Measurements from ENCODE around the gene ADD1.

ADD1 gene

GRCh38 chr4:2875556-2875955, 31.9 kb downstream of the ADD1 start:
- H3K9me3 ChIP-seq (ENCODE audit: control insufficient read depth, low read length) = no peaks in the 10 kb centered on the region
- no peak overlapping the region for H3K27ac ChIP-seq (ENCODE audit: insufficient read depth, low read depth, low read length, poor library complexity, severe bottlenecking)
- 95 to 97% methylated on average over 3 of the region's 3 CpGs for WGBS, 2 experiments
- no peaks in the 10 kb centered on the region for H3K27me3 ChIP-seq (ENCODE audit: control insufficient read depth, insufficient read depth, low read length, poor library complexity, severe bottlenecking)
- H3K4me1 ChIP-seq (ENCODE audit: control insufficient read depth, insufficient read depth, low read length) = no peaks in the 10 kb centered on the region
- no peak overlapping the region for H3K4me3 ChIP-seq (ENCODE audit: insufficient read depth, low read depth, low read length)
- H3K36me3 ChIP-seq (ENCODE audit: control insufficient read depth, insufficient read depth, low read length) = peaks cover 9% of the 10 kb centered on the region

DNA sequence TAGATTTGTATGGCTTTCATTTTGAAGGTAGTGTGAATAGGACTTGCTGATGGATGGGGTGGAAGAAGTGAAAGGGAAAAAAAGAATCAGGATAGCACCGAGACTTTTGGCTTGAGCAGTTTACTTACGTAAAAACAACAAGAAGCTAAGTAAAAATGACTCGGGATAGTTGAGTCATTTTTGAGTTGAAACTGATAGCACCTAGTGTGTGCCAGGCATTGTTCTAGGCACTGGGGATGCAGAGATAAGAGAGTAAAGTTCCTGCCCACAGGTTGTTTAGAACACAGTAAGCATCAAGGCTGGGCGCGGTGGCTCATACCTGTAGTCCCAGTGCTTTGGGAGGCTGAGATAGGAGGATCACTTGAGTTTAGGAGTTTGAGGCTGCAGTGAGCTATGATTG, 34.7 kb downstream of the ADD1 start:
- H3K4me1 ChIP-seq (ENCODE audit: control insufficient read depth, insufficient read depth, low read length) = no peaks in the 10 kb centered on the region
- H3K36me3 ChIP-seq (ENCODE audit: control insufficient read depth, insufficient read depth, low read length) = peaks cover 11% of the 10 kb centered on the region
- H3K27me3 ChIP-seq (ENCODE audit: control insufficient read depth, insufficient read depth, low read length, poor library complexity, severe bottlenecking) = no peaks in the 10 kb centered on the region
- H3K4me3 ChIP-seq (ENCODE audit: insufficient read depth, low read depth, low read length) = no peak overlapping the region
- H3K9me3 ChIP-seq (ENCODE audit: control insufficient read depth, low read length) = no peaks in the 10 kb centered on the region
- H3K27ac ChIP-seq (ENCODE audit: insufficient read depth, low read depth, low read length, poor library complexity, severe bottlenecking) = no peak overlapping the region
- 96% methylated on average over 5 of the region's 5 CpGs for WGBS, 2 experiments

GRCh38 chr4:2879026-2879425, 35.4 kb downstream of the ADD1 start:
- WGBS, 2 experiments = 92 to 93% methylated on average over 5 of the region's 5 CpGs
- Histone ChIP-seq H3K27me3 (ENCODE audit: control insufficient read depth, insufficient read depth, low read length, poor library complexity, severe bottlenecking) (no peaks in the 10 kb centered on the region), H3K36me3 (ENCODE audit: control insufficient read depth, insufficient read depth, low read length) (peaks cover 11% of the 10 kb centered on the region), H3K27ac (ENCODE audit: insufficient read depth, low read depth, low read length, poor library complexity, severe bottlenecking) (no peak overlapping the region), H3K4me3 (ENCODE audit: insufficient read depth, low read depth, low read length) (no peak overlapping the region), H3K9me3 (ENCODE audit: control insufficient read depth, low read length) (no peaks in the 10 kb centered on the region), H3K4me1 (ENCODE audit: control insufficient read depth, insufficient read depth, low read length) (no peaks in the 10 kb centered on the region)

DNA sequence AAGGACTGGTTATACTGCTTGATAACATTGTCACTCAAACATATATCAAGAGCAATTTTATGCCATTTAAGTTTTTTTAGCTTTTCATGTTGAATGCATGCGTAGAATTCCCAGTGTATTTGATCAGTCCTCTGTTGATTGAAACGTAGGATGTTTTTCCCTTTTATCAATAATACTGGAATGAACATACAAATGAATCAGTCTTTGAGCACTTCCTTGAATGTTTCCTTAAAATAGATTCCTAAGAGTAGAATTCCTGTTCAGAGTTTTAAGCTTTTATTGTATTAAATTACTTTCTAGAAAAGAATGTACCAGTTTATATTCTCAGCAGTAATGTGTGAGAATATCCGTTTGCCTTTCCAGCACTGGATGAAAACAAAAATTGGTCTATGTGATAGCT, 37.8 kb downstream of the ADD1 start:
- peaks cover 32% of the 10 kb centered on the region for H3K36me3 ChIP-seq (ENCODE audit: control insufficient read depth, insufficient read depth, low read length)
- no peaks in the 10 kb centered on the region for H3K4me1 ChIP-seq (ENCODE audit: control insufficient read depth, insufficient read depth, low read length)
- H3K4me3 ChIP-seq (ENCODE audit: insufficient read depth, low read depth, low read length) = no peak overlapping the region
- H3K9me3 ChIP-seq (ENCODE audit: control insufficient read depth, low read length) = no peaks in the 10 kb centered on the region
- no peaks in the 10 kb centered on the region for H3K27me3 ChIP-seq (ENCODE audit: control insufficient read depth, insufficient read depth, low read length, poor library complexity, severe bottlenecking)
- H3K27ac ChIP-seq (ENCODE audit: insufficient read depth, low read depth, low read length, poor library complexity, severe bottlenecking) = no peak overlapping the region
- 96 to 100% methylated on average over 3 of the region's 3 CpGs for WGBS, 2 experiments

GRCh38 chr4:2882341-2882740, 38.7 kb downstream of the ADD1 start:
- H3K4me1 ChIP-seq (ENCODE audit: control insufficient read depth, insufficient read depth, low read length) = no peaks in the 10 kb centered on the region
- no peaks in the 10 kb centered on the region for H3K9me3 ChIP-seq (ENCODE audit: control insufficient read depth, low read length)
- H3K27ac ChIP-seq (ENCODE audit: insufficient read depth, low read depth, low read length, poor library complexity, severe bottlenecking) = no peak overlapping the region
- no peak overlapping the region for H3K4me3 ChIP-seq (ENCODE audit: insufficient read depth, low read depth, low read length)
- H3K36me3 ChIP-seq (ENCODE audit: control insufficient read depth, insufficient read depth, low read length) = peaks cover 34% of the 10 kb centered on the region
- WGBS, 2 experiments = 95 to 100% methylated on average over 1 of the region's 1 CpG
- H3K27me3 ChIP-seq (ENCODE audit: control insufficient read depth, insufficient read depth, low read length, poor library complexity, severe bottlenecking) = no peaks in the 10 kb centered on the region

DNA sequence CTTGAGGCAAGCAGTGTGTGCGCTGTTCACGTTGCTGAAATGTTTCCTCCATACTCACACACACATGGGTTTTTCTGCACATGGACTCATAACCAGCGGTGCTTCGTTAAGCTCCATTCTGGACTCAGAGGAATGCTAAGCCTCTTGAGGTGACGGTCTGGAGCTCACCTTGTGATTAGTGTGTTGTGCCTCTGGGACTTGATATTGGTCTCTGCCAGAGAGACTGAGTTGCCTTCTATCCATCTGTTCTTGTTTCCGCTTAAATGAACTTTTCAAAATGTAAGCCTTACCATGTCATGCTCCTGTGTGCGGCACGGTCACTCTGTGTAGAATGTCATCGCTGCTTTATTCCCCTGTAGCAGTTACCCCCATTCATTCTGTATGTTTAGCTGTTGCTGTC, 42.5 kb downstream of the ADD1 start:
- no peaks in the 10 kb centered on the region for H3K4me1 ChIP-seq (ENCODE audit: control insufficient read depth, insufficient read depth, low read length)
- no peak overlapping the region for H3K4me3 ChIP-seq (ENCODE audit: insufficient read depth, low read depth, low read length)
- H3K27ac ChIP-seq (ENCODE audit: insufficient read depth, low read depth, low read length, poor library complexity, severe bottlenecking) = no peak overlapping the region
- no peaks in the 10 kb centered on the region for H3K9me3 ChIP-seq (ENCODE audit: control insufficient read depth, low read length)
- H3K36me3 ChIP-seq (ENCODE audit: control insufficient read depth, insufficient read depth, low read length) = peaks cover 25% of the 10 kb centered on the region
- no peaks in the 10 kb centered on the region for H3K27me3 ChIP-seq (ENCODE audit: control insufficient read depth, insufficient read depth, low read length, poor library complexity, severe bottlenecking)
- 94 to 98% methylated on average over 9 of the region's 9 CpGs for WGBS, 2 experiments

DNA sequence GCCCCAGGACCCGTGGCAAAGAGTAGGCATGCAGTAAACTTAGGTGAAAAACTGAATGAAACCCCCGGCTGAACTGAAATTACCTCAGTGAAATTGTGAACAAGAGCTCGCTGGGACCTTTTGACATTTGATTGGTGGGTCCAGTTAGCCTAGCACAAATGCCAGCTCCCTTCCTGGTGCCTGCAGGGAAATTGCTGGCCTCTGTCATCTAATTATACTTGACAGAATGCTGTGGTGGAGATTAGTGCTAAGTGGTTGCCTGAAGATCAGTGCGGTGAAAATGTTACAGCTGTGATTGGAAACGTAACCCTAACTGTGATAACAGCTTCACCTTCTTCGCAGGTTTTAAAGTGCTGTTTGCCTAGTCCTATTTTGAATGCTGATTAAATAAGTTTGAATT, 43.0 kb downstream of the ADD1 start:
- Histone ChIP-seq H3K36me3 (ENCODE audit: control insufficient read depth, insufficient read depth, low read length) (peaks cover 25% of the 10 kb centered on the region), H3K27me3 (ENCODE audit: control insufficient read depth, insufficient read depth, low read length, poor library complexity, severe bottlenecking) (no peaks in the 10 kb centered on the region), H3K4me1 (ENCODE audit: control insufficient read depth, insufficient read depth, low read length) (no peaks in the 10 kb centered on the region), H3K27ac (ENCODE audit: insufficient read depth, low read depth, low read length, poor library complexity, severe bottlenecking) (no peak overlapping the region), H3K4me3 (ENCODE audit: insufficient read depth, low read depth, low read length) (no peak overlapping the region), H3K9me3 (ENCODE audit: control insufficient read depth, low read length) (no peaks in the 10 kb centered on the region)
- WGBS, 2 experiments = 93 to 94% methylated on average over 6 of the region's 6 CpGs

DNA sequence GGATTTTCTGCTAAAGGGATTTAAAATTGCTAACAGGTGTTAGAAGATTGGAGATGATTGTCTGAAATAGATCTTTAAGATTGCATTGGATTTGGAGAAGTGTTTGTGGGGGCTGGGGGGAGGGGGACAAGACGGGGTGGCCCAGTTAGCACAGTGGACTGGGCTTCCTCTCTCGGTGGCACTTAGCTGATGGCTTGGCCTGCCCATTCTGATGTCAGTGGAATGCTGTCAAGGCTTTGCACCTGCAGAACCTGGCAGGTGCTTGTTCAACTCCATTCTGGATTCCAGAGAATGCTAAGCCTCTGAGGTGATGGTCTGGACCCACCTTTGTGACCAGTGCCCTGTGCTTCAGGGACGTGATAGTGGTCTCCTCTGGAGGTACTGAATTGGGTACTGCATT, 43.7 kb downstream of the ADD1 start:
- no peak overlapping the region for H3K27ac ChIP-seq (ENCODE audit: insufficient read depth, low read depth, low read length, poor library complexity, severe bottlenecking)
- no peak overlapping the region for H3K4me3 ChIP-seq (ENCODE audit: insufficient read depth, low read depth, low read length)
- peaks cover 23% of the 10 kb centered on the region for H3K36me3 ChIP-seq (ENCODE audit: control insufficient read depth, insufficient read depth, low read length)
- no peaks in the 10 kb centered on the region for H3K9me3 ChIP-seq (ENCODE audit: control insufficient read depth, low read length)
- 91 to 92% methylated on average over 3 of the region's 3 CpGs for WGBS, 2 experiments
- no peaks in the 10 kb centered on the region for H3K27me3 ChIP-seq (ENCODE audit: control insufficient read depth, insufficient read depth, low read length, poor library complexity, severe bottlenecking)
- no peaks in the 10 kb centered on the region for H3K4me1 ChIP-seq (ENCODE audit: control insufficient read depth, insufficient read depth, low read length)

- Histone ChIP-seq H3K4me3 (ENCODE audit: insufficient read depth, low read depth, low read length) (no peak overlapping the region), H3K4me1 (ENCODE audit: control insufficient read depth, insufficient read depth, low read length) (no peaks in the 10 kb centered on the region), H3K36me3 (ENCODE audit: control insufficient read depth, insufficient read depth, low read length) (peaks cover 23% of the 10 kb centered on the region), H3K27ac (ENCODE audit: insufficient read depth, low read depth, low read length, poor library complexity, severe bottlenecking) (no peak overlapping the region), H3K9me3 (ENCODE audit: control insufficient read depth, low read length) (no peaks in the 10 kb centered on the region), H3K27me3 (ENCODE audit: control insufficient read depth, insufficient read depth, low read length, poor library complexity, severe bottlenecking) (no peaks in the 10 kb centered on the region)
- 91 to 100% methylated on average over 3 of the region's 3 CpGs for WGBS, 2 experiments
Observed at GRCh38 chr4:2888886-2889285, 45.2 kb downstream of the ADD1 start.

- 88 to 94% methylated on average over 5 of the region's 5 CpGs for WGBS, 2 experiments
- H3K4me3 ChIP-seq (ENCODE audit: insufficient read depth, low read depth, low read length) = no peak overlapping the region
- H3K9me3 ChIP-seq (ENCODE audit: control insufficient read depth, low read length) = no peaks in the 10 kb centered on the region
- H3K27me3 ChIP-seq (ENCODE audit: control insufficient read depth, insufficient read depth, low read length, poor library complexity, severe bottlenecking) = no peaks in the 10 kb centered on the region
- no peaks in the 10 kb centered on the region for H3K4me1 ChIP-seq (ENCODE audit: control insufficient read depth, insufficient read depth, low read length)
- no peak overlapping the region for H3K27ac ChIP-seq (ENCODE audit: insufficient read depth, low read depth, low read length, poor library complexity, severe bottlenecking)
- peaks cover 13% of the 10 kb centered on the region for H3K36me3 ChIP-seq (ENCODE audit: control insufficient read depth, insufficient read depth, low read length)
Observed at GRCh38 chr4:2891294-2891693, 47.6 kb downstream of the ADD1 start.

DNA sequence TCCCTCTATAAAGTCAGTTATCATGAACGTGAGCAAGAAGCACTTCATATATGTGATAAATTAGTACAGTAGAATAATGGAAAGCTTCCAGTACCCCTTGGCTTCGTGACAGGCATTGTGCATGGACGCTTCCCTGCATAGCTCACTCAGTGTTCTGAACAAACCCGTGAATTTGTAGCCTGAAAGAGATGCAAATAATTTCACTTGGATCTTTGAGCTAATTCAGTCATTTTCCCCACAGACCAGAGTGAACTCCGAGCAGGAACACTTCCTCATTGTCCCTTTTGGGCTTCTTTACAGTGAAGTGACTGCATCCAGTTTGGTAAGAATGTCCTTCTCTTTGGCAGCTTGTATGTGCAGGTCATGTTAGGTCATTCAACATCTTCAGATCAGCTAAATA, 50.1 kb downstream of the ADD1 start:
- no peaks in the 10 kb centered on the region for H3K4me1 ChIP-seq (ENCODE audit: control insufficient read depth, insufficient read depth, low read length)
- no peak overlapping the region for H3K27ac ChIP-seq (ENCODE audit: insufficient read depth, low read depth, low read length, poor library complexity, severe bottlenecking)
- 96 to 97% methylated on average over 5 of the region's 5 CpGs for whole genome bisulfite sequencing, 2 experiments
- H3K27me3 ChIP-seq (ENCODE audit: control insufficient read depth, insufficient read depth, low read length, poor library complexity, severe bottlenecking) = no peaks in the 10 kb centered on the region
- peaks cover 18% of the 10 kb centered on the region for H3K36me3 ChIP-seq (ENCODE audit: control insufficient read depth, insufficient read depth, low read length)
- H3K9me3 ChIP-seq (ENCODE audit: control insufficient read depth, low read length) = no peaks in the 10 kb centered on the region
- no peak overlapping the region for H3K4me3 ChIP-seq (ENCODE audit: insufficient read depth, low read depth, low read length)
